K562 (cell line): Measurements from ENCODE around the gene MAGI1.

ENCODE experiments used
- CEBPB ChIP-seq: fragments of 450-650 bp; IDR thresholded peaks from 2 replicates; pipeline ENCODE4 v1.6.1; 2016; ENCODE audit warnings: missing genetic modification characterization, missing compliant biosample characterization
- CTCF ChIP-seq, 3 experiments: IDR thresholded peaks in 2 of 3; conservative IDR thresholded peaks in 1 of 3; 2 replicates each; pipeline ENCODE4 v1.5.1; 2011 to 2012; ENCODE audit warnings: low read length in 3 of 3, mild to moderate bottlenecking in 3 of 3, control low read depth in 2 of 3, improper control_type of control experiment in 1 of 3, inconsistent platforms in 1 of 3, low read depth in 1 of 3, mixed read lengths in 1 of 3, moderate library complexity in 1 of 3; ENCODE audit not compliant: insufficient read depth in 2 of 3
- EGR1 ChIP-seq: fragments of 450-650 bp; conservative IDR thresholded peaks from 2 replicates; pipeline ENCODE4 v1.6.1; 2017; ENCODE audit warnings: mild to moderate bottlenecking
- EZH2 ChIP-seq: IDR thresholded peaks from 2 replicates; pipeline ENCODE4 v1.6.1; 2012; ENCODE audit warnings: low read depth, mild to moderate bottlenecking, inconsistent platforms, low read length, borderline replicate concordance
- HCFC1 ChIP-seq: IDR thresholded peaks from 2 replicates; pipeline ENCODE4 v1.6.1; 2012; ENCODE audit warnings: low read depth, low read length, improper control_type of control experiment
- KDM5B ChIP-seq: fragments of 200-600 bp; sonication (generic); IDR thresholded peaks from 2 replicates; pipeline ENCODE4 v1.6.1; 2012; ENCODE audit warnings: low read depth, mild to moderate bottlenecking, moderate library complexity, low read length, control low read depth, inconsistent platforms; ENCODE audit not compliant: insufficient replicate concordance
- MEF2A ChIP-seq: IDR thresholded peaks from 2 replicates; pipeline ENCODE4 v1.6.1; 2011; ENCODE audit warnings: low read depth, mild to moderate bottlenecking, low read length, moderate library complexity; ENCODE audit not compliant: control insufficient read depth
- NR2C2 ChIP-seq, 2 experiments: fragments of 200-800 bp in 1 of 2; sonication (Bioruptor generic) in 1 of 2; sonication (generic) in 1 of 2; formaldehyde crosslinking in 1 of 2; IDR thresholded peaks; 2 replicates each; pipeline versions ENCODE4 v1.6.1 to v1.8.0; 2016 to 2022; ENCODE audit warnings: mild to moderate bottlenecking in 1 of 2, missing compliant biosample characterization in 1 of 2, missing genetic modification characterization in 1 of 2, missing genetic modification reagents in 1 of 2
- PML ChIP-seq: IDR thresholded peaks from 2 replicates; pipeline ENCODE4 v1.6.1; 2012; ENCODE audit warnings: low read length, inconsistent platforms
- POLR2AphosphoS2 ChIP-seq: IDR thresholded peaks from 2 replicates; pipeline ENCODE4 v1.6.1; 2012; ENCODE audit warnings: low read length, improper control_type of control experiment
- ZBTB7A ChIP-seq: IDR thresholded peaks from 2 replicates; pipeline ENCODE4 v1.6.1; 2011; ENCODE audit warnings: low read depth, mild to moderate bottlenecking, low read length, moderate library complexity, borderline replicate concordance; ENCODE audit not compliant: control insufficient read depth
- ZBTB8A ChIP-seq: fragments of 450-650 bp; IDR thresholded peaks from 2 replicates; pipeline ENCODE4 v1.6.1; 2018; ENCODE audit warnings: mild to moderate bottlenecking, moderate library complexity; ENCODE audit not compliant: partially characterized antibody
- ZKSCAN1 ChIP-seq: fragments of 150-350 bp; IDR thresholded peaks from 2 replicates; pipeline ENCODE4 v1.6.1; 2016; ENCODE audit warnings: low read depth, low read length
- ZNF146 ChIP-seq: IDR thresholded peaks from one replicate; pipeline ENCODE4 v1.6.1; 2018; ENCODE audit warnings: missing compliant biosample characterization; ENCODE audit not compliant: unreplicated experiment

GRCh38 chr3:65964838-65965237, 73.9 kb downstream of the MAGI1 start:
- TF ChIP-seq CEBPB = no peak
- no peak for TF ChIP-seq NR2C2 (CRISPR knock-in tag; IDR thresholded peaks at IDR 0.05)
- TF ChIP-seq NR2C2 (tag; IDR thresholded peaks at IDR 0.05) = no peak
- TF ChIP-seq ZBTB7A = no peak
- TF ChIP-seq CTCF (IDR thresholded peaks at IDR 0.05 in 2 of 3, conservative IDR thresholded peaks at IDR 0.05 in 1 of 3; ENCODE audit: insufficient read depth in 2 of 3, low read depth in 1 of 3, low read length in 3 of 3) = no peak
- no peak for TF ChIP-seq PML
- no peak for TF ChIP-seq KDM5B
- no peak for TF ChIP-seq ZKSCAN1
- TF ChIP-seq MEF2A = no peak
- no peak for TF ChIP-seq HCFC1
- no peak for TF ChIP-seq ZBTB8A
- TF ChIP-seq ZNF146 (CRISPR knock-in tag) = no peak
- TF ChIP-seq POLR2AphosphoS2 = no peak
- TF ChIP-seq EZH2 = no peak
- no peak for TF ChIP-seq EGR1
